Smooth muscle cell of trachea (primary cell): Measurements from ENCODE around the gene TRIM23. TPM values are rescaled to one million over a fixed set of nuclear protein-coding genes. Genes with fewer than 3 reads are reported as not detected.

Source experiments
- total RNA-seq: library from RNA; depleted of rRNA; stranded (reverse); fragments of >200 nt; gene quantifications from 2 replicates; pipeline ENCODE4 v1.2.1, GENCODE V29; 2014

Gene TRIM23
- 25.0 and 34.4 TPM in 2 replicates for total RNA-seq

GRCh38 chr5:65624025-65624570, at the start of gene TRIM23:
TRIM23 (minus strand) TSS chr5:65624333; CDS start chr5:65624274, 59 bp downstream.

GRCh38 chr5:65624571-65625555, 730 bp upstream of the TRIM23 start, which contains the start of the genes SHLD3 and TRAPPC13:
SHLD3 (plus strand) TSS chr5:65625027; CDS start chr5:65629588, 4,561 bp downstream.
TRAPPC13 (plus strand) TSS chr5:65625027; CDS start chr5:65625061, 34 bp downstream.

DNA sequence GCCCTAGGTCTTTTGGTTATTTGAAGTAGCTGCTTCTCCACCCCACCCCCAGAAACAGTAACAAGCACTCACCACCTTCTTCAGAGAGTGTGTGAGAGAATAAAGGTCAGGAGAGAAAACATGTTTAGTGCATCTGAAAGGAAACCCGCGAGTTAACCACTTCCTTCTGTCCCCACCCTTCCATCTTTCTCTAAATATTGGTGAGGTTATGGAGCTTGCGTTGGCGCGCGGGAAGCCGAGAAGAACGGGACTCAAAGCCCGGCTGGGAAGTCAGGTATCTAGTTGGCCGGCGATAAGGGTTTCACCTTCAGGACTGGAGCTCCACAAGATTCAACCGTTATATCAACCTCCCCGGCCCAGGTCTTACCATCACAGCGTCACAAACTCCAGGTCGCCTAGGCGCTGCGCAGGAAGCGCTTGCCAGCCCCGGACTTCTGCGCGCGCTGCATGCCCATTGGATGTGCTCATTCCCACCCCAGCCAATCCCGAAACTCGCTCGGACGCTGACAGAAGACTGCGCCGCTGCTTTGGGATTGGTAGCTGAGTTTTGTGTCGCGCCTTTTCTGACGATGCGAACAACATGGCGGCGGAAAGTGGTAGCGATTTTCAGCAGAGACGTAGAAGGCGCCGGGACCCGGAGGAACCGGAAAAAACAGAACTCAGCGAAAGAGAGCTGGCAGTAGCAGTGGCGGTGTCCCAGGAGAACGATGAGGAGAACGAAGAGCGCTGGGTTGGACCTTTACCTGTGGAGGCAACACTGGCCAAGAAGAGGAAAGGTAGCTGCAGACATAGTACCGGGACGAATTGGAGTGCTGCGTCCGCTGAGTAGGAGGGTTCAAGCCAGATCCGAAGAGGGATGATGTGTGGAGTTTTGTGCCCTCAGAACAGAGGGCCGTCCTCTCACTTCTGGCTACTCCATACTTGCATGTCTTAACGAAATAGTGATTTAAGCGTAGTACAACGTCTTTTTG, 61.1 kb downstream of the TRIM23 start, which contains the start of the genes CENPK and PPWD1:
Gene CENPK, minus strand, starts transcription at position 438 of the 971 bp plus-strand sequence. CDS start 8,261 bp downstream, outside the sequence.
Gene PPWD1, plus strand, starts transcription at position 566 of the 971 bp plus-strand sequence. Its CDS starts 15 bp downstream, at position 581.

Other genes starting within 250 kb of the TRIM23 start
- 33.2 and 52.8 TPM in 2 replicates for gene ADAMTS6, start 142.4 kb downstream of the TRIM23 start, total RNA-seq
- 2.8 and 20.9 TPM in 2 replicates for gene CENPK, start 61.2 kb downstream of the TRIM23 start, total RNA-seq
- 35.9 and 59.1 TPM in 2 replicates for gene PPWD1, start 61.0 kb downstream of the TRIM23 start, total RNA-seq
- gene SHLD3, start 694 bp upstream of the TRIM23 start, total RNA-seq = 2.0 and 3.6 TPM in 2 replicates
- 18.7 and 36.1 TPM in 2 replicates for gene TRAPPC13, start 694 bp upstream of the TRIM23 start, total RNA-seq
- gene SGTB, start 97.8 kb upstream of the TRIM23 start, total RNA-seq = 12.6 and 19.6 TPM in 2 replicates
- 22.8 and 43.6 TPM in 2 replicates for gene NLN, start 97.9 kb upstream of the TRIM23 start, total RNA-seq